ENCODE results near the gene VPS37C. TPM values are rescaled to one million over a fixed set of nuclear protein-coding genes. Genes with fewer than 3 reads are reported as not detected.

VPS37C gene
- total RNA-seq: 14.3 and 15.6 TPM in 2 replicates

DNA sequence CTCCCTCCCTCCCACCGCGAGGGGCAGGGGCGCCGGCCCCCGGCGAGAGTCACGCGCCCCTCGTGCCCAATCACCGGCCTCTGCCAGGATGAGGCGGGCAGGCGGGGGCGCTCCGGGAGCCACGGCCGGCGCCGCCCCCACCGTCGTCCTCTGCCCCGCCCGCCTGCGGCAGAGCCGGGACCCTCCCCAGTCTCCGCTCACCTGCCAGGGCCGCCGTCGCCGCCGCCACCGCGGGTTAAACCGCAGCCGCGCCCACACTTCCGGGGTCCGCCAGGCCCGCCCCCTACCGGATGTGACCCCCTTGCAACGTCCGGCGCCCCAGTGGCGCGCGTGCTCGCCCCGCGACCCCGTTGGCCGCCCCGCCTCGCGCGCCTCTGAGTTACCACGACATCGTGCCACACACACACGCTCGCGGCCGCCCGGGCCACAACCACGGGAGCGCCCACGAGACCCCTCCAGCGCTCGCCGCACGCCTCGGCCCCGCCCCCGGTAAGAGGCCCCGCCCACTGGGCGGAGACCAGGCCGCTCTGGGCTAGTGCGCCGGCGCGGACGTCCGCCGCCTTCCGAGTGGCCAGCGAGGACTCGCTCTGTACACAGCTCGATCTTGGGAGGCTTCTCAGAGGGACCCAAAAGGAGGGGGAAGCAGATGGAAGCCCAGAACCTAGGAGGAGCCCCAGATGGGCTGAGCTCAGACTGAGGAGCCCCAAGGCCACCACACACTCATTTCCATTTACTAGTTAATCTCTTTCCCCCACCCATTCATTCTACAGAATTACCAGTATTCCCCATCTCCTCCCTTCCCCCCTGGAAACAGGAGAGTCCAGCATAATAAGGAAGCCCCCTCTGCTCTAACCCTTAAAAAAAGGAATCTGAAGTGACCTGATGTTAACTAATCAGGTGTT, at the start of gene VPS37C:
VPS37C (minus strand) TSS at position 237 of the 902 bp plus-strand sequence. CDS start 22,597 bp downstream, outside the sequence.

GRCh38 chr11:61202950-61203746, 41.9 kb upstream of the VPS37C start, which contains the start of gene PGA3:
Gene PGA3 (plus strand): TSS chr11:61203515. CDS start chr11:61203565, 50 bp downstream.

Other genes starting within 250 kb of the VPS37C start
- gene TMEM109, start 247.3 kb downstream of the VPS37C start, total RNA-seq: 96.5 and 123 TPM in 2 replicates
- gene TMEM132A, start 237.0 kb downstream of the VPS37C start, total RNA-seq: 69.7 and 84.6 TPM in 2 replicates
- gene SLC15A3, start 209.2 kb downstream of the VPS37C start, total RNA-seq: 1.3 and 3.4 TPM in 2 replicates
- gene CD6, start 189.7 kb downstream of the VPS37C start, total RNA-seq: not detected in 2 replicates
- not detected in 2 replicates for gene CD5, start 58.9 kb downstream of the VPS37C start, total RNA-seq
- gene PGA3, start 42.1 kb upstream of the VPS37C start, total RNA-seq: not detected in 2 replicates
- 0.17 TPM in 1 of 2 replicates, not detected in the other for gene PGA4, start 60.9 kb upstream of the VPS37C start, total RNA-seq
- gene PGA5, start 79.7 kb upstream of the VPS37C start, total RNA-seq: not detected in 2 replicates
- 1.0 and 1.3 TPM in 2 replicates for gene VWCE, start 133.9 kb upstream of the VPS37C start, total RNA-seq
- 223 and 239 TPM in 2 replicates for gene DDB1, start 171.7 kb upstream of the VPS37C start, total RNA-seq
- 23.7 and 38.7 TPM in 2 replicates for gene TKFC, start 171.8 kb upstream of the VPS37C start, total RNA-seq
- 44.2 and 58.7 TPM in 2 replicates for gene CYB561A3, start 200.5 kb upstream of the VPS37C start, total RNA-seq
- gene TMEM138, start 200.9 kb upstream of the VPS37C start, total RNA-seq: 18.4 and 19.5 TPM in 2 replicates
- 11.4 and 16.6 TPM in 2 replicates for gene TMEM216, start 231.2 kb upstream of the VPS37C start, total RNA-seq

All from bronchus fibroblast of lung (primary cell).